ENCODE results near the gene TCEAL2.

GRCh38 chrX:102113367-102113766, 12.1 kb upstream of the TCEAL2 start:
- TF ChIP-seq CTCF (IDR thresholded peaks at IDR 0.05) (no peak), POLR2A (IDR thresholded peaks at IDR 0.05) (no peak), POLR2AphosphoS5 (IDR thresholded peaks at IDR 0.05; ENCODE audit: insufficient read depth in 1 of 2, low read depth in 1 of 2) (no peak)
